K562 (cell line): Measurements from ENCODE around the gene FGF21. TPM values are rescaled to one million over a fixed set of nuclear protein-coding genes. Genes with fewer than 3 reads are reported as not detected.
A peak's percentile ranks its signal among the peaks of the same experiment; 100 is the strongest.

Experiments used
- HDAC3 ChIP-seq: fragments of 450-650 bp; IDR thresholded peaks from 2 replicates; pipeline ENCODE4 v1.6.1; 2018; ENCODE audit warnings: borderline replicate concordance, mild to moderate bottlenecking, moderate library complexity; ENCODE audit not compliant: partially characterized antibody
- HSF4 ChIP-seq: fragments of 250-450 bp; sonication (Bioruptor Pico); IDR thresholded peaks from 2 replicates; pipeline ENCODE4 v2.1.2; 2022; ENCODE audit warnings: mild to moderate bottlenecking, moderate library complexity, borderline replicate concordance
- SAFB ChIP-seq: fragments of 200-400 bp; formaldehyde crosslinking; IDR thresholded peaks from 2 replicates; pipeline ENCODE4 v1.6.1; 2017; ENCODE audit warnings: low read depth, low read length, borderline replicate concordance
- SREBF1 ChIP-seq: fragments of 150-350 bp; IDR thresholded peaks from 2 replicates; pipeline ENCODE4 v1.6.1; 2014; ENCODE audit warnings: antibody characterized with exemption, low read depth, low read length, borderline replicate concordance
- TEAD1 ChIP-seq, 2 experiments: fragments of 450-650 bp in 1 of 2; sonication (generic) in 1 of 2; formaldehyde crosslinking; IDR thresholded peaks; 2 replicates each; pipeline versions ENCODE4 v1.4.0 to v1.8.0; 2020 to 2022; ENCODE audit warnings: mild to moderate bottlenecking in 2 of 2, missing genetic modification reagents in 1 of 2
- ZNF274 ChIP-seq: IDR thresholded peaks from 2 replicates; pipeline ENCODE4 v1.6.1; 2011; ENCODE audit warnings: low read depth, mild to moderate bottlenecking, low read length, moderate library complexity, borderline replicate concordance
- polyA plus RNA-seq, 8 experiments: library from polyadenylated mRNA; depleted of rRNA in 4 of 8; stranded (reverse) in 5 of 8; unstranded in 3 of 8; fragments of >200 nt; fragmentation: Nextera tagmentation in 2 of 8; fragmentation: Illumina TruSeq in 1 of 8; extraction: Ambion mirVana in 2 of 8; extraction: Trizol in 1 of 8; gene quantifications; 2 replicates each; pipeline versions ENCODE4 v1.2.1 to v1.2.3, GENCODE V29; 2011 to 2014; ENCODE audit warnings: inconsistent platforms in 1 of 8, missing spikeins in 1 of 8
- total RNA-seq, 7 experiments: library from RNA; depleted of rRNA in 6 of 7; stranded (reverse); fragments of >200 nt in 6 of 7; fragmentation: Illumina TruSeq in 2 of 7; extraction: Trizol in 2 of 7; gene quantifications; 2 replicates each; pipeline versions ENCODE4 v1.2.1 to v1.2.3, GENCODE V29; 2011 to 2021; ENCODE audit warnings: low replicate concordance in 1 of 7
- TF ChIP-seq, protein P1 (sequence below): fragments of 450-650 bp; IDR thresholded peaks from 2 replicates; pipeline ENCODE4 v1.6.1; 2016; ENCODE audit warnings: mild to moderate bottlenecking, moderate library complexity
- TF ChIP-seq, protein P2 (sequence below): fragments of 450-650 bp; IDR thresholded peaks from 2 replicates; pipeline ENCODE4 v1.6.1; 2017; ENCODE audit warnings: antibody characterized with exemption
- TF ChIP-seq, protein P3 (sequence below): fragments of 450-650 bp; IDR thresholded peaks from 2 replicates; pipeline ENCODE4 v1.7.0; 2016; ENCODE audit warnings: borderline replicate concordance

FGF21 gene
- total and polyA plus RNA-seq, 9 of the 15 experiments (the other 6 are each of a cell fraction or from before 2014, with no cell fraction given), result 0.04 to 0.77 (median 0.09) TPM; not detected in 6

DNA sequence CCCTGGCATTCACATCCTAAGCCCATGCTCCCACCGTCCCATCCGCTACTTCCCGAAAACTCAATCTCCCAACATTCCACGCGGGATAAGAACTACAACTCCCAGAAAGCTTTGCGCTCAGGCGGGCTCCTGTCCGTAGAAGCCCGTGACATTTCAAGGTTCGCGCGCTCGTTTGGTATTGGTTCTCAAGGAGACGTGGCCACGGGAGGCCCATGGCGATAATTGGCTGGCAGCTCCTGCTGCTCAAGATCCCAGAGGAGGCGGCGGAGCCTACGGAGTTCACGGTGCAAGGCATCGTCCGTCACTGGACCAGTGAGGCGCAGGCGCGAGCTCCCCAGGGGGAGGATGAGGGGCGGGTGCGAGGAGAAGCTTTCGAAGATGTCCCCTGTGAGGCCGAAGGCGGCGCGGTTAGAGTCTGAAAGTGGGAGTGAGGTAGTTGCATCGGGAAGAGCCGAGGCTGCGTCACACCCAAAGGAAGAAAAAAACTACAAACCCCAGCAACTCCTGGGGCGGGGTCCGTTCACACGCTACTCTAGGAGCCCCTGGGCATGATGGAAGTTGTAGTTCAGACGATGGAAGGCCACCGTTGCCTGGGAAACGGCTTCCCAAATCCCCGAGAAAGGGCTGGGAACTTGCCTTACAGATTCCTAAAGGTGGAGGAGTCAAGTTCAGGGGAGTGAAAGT, 34.6 kb upstream of the FGF21 start (continued):
- TF ChIP-seq, protein P1, sequence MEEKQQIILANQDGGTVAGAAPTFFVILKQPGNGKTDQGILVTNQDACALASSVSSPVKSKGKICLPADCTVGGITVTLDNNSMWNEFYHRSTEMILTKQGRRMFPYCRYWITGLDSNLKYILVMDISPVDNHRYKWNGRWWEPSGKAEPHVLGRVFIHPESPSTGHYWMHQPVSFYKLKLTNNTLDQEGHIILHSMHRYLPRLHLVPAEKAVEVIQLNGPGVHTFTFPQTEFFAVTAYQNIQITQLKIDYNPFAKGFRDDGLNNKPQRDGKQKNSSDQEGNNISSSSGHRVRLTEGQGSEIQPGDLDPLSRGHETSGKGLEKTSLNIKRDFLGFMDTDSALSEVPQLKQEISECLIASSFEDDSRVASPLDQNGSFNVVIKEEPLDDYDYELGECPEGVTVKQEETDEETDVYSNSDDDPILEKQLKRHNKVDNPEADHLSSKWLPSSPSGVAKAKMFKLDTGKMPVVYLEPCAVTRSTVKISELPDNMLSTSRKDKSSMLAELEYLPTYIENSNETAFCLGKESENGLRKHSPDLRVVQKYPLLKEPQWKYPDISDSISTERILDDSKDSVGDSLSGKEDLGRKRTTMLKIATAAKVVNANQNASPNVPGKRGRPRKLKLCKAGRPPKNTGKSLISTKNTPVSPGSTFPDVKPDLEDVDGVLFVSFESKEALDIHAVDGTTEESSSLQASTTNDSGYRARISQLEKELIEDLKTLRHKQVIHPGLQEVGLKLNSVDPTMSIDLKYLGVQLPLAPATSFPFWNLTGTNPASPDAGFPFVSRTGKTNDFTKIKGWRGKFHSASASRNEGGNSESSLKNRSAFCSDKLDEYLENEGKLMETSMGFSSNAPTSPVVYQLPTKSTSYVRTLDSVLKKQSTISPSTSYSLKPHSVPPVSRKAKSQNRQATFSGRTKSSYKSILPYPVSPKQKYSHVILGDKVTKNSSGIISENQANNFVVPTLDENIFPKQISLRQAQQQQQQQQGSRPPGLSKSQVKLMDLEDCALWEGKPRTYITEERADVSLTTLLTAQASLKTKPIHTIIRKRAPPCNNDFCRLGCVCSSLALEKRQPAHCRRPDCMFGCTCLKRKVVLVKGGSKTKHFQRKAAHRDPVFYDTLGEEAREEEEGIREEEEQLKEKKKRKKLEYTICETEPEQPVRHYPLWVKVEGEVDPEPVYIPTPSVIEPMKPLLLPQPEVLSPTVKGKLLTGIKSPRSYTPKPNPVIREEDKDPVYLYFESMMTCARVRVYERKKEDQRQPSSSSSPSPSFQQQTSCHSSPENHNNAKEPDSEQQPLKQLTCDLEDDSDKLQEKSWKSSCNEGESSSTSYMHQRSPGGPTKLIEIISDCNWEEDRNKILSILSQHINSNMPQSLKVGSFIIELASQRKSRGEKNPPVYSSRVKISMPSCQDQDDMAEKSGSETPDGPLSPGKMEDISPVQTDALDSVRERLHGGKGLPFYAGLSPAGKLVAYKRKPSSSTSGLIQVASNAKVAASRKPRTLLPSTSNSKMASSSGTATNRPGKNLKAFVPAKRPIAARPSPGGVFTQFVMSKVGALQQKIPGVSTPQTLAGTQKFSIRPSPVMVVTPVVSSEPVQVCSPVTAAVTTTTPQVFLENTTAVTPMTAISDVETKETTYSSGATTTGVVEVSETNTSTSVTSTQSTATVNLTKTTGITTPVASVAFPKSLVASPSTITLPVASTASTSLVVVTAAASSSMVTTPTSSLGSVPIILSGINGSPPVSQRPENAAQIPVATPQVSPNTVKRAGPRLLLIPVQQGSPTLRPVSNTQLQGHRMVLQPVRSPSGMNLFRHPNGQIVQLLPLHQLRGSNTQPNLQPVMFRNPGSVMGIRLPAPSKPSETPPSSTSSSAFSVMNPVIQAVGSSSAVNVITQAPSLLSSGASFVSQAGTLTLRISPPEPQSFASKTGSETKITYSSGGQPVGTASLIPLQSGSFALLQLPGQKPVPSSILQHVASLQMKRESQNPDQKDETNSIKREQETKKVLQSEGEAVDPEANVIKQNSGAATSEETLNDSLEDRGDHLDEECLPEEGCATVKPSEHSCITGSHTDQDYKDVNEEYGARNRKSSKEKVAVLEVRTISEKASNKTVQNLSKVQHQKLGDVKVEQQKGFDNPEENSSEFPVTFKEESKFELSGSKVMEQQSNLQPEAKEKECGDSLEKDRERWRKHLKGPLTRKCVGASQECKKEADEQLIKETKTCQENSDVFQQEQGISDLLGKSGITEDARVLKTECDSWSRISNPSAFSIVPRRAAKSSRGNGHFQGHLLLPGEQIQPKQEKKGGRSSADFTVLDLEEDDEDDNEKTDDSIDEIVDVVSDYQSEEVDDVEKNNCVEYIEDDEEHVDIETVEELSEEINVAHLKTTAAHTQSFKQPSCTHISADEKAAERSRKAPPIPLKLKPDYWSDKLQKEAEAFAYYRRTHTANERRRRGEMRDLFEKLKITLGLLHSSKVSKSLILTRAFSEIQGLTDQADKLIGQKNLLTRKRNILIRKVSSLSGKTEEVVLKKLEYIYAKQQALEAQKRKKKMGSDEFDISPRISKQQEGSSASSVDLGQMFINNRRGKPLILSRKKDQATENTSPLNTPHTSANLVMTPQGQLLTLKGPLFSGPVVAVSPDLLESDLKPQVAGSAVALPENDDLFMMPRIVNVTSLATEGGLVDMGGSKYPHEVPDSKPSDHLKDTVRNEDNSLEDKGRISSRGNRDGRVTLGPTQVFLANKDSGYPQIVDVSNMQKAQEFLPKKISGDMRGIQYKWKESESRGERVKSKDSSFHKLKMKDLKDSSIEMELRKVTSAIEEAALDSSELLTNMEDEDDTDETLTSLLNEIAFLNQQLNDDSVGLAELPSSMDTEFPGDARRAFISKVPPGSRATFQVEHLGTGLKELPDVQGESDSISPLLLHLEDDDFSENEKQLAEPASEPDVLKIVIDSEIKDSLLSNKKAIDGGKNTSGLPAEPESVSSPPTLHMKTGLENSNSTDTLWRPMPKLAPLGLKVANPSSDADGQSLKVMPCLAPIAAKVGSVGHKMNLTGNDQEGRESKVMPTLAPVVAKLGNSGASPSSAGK, result no peak
- TF ChIP-seq HSF4 (CRISPR knock-in tag) (no peak), SREBF1 (no peak), SAFB (no peak), ZNF274 (no peak), TEAD1 (CRISPR knock-in tag; IDR thresholded peaks at IDR 0.05) (peak; percentile 69 to 98; a peak in 2 of 4 replicates), HDAC3 (no peak)
- TF ChIP-seq, protein P2, sequence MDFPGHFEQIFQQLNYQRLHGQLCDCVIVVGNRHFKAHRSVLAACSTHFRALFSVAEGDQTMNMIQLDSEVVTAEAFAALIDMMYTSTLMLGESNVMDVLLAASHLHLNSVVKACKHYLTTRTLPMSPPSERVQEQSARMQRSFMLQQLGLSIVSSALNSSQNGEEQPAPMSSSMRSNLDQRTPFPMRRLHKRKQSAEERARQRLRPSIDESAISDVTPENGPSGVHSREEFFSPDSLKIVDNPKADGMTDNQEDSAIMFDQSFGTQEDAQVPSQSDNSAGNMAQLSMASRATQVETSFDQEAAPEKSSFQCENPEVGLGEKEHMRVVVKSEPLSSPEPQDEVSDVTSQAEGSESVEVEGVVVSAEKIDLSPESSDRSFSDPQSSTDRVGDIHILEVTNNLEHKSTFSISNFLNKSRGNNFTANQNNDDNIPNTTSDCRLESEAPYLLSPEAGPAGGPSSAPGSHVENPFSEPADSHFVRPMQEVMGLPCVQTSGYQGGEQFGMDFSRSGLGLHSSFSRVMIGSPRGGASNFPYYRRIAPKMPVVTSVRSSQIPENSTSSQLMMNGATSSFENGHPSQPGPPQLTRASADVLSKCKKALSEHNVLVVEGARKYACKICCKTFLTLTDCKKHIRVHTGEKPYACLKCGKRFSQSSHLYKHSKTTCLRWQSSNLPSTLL, result no peak
- TF ChIP-seq, protein P3, sequence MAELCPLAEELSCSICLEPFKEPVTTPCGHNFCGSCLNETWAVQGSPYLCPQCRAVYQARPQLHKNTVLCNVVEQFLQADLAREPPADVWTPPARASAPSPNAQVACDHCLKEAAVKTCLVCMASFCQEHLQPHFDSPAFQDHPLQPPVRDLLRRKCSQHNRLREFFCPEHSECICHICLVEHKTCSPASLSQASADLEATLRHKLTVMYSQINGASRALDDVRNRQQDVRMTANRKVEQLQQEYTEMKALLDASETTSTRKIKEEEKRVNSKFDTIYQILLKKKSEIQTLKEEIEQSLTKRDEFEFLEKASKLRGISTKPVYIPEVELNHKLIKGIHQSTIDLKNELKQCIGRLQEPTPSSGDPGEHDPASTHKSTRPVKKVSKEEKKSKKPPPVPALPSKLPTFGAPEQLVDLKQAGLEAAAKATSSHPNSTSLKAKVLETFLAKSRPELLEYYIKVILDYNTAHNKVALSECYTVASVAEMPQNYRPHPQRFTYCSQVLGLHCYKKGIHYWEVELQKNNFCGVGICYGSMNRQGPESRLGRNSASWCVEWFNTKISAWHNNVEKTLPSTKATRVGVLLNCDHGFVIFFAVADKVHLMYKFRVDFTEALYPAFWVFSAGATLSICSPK, result no peak
